ENCODE results near the gene NKAIN2. TPM values are rescaled to one million over a fixed set of nuclear protein-coding genes. Genes with fewer than 3 reads are reported as not detected.
"Not testable (repeated sequence)": the region's sequence is repeated elsewhere in the genome, so short reads cannot be mapped to it uniquely, and the experiment has no call there.

The NKAIN2 gene
- total and polyA plus RNA-seq, 7 donors: 0.08 to 13.5 (median 1.1) TPM

DNA sequence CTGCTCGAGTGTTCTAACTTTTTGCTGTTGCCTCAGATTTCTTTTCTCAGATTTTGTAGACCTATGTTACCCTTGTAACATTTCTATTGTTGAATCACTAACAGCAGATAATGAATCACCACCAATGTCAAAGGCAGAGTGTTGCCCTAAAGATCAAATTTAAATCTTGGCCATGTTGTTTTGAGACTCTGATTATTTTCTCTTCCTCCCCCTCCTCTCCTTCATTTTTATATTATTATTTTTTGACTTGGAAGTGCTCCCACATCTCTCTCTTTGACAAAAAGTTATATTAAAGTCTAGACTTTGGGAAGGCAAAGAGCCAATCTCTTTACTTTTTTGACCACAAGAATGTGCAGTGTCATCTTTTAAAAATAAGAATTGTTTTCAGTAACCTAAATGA lies 422.7 kb downstream of the NKAIN2 start:
- H3K9me3 ChIP-seq: no peaks in the 10 kb centered on the region
- H3K27ac ChIP-seq: no peak overlapping the region
- no peaks in the 10 kb centered on the region for H3K4me1 ChIP-seq
- no peak for DNase-seq
- no peaks in the 10 kb centered on the region for H3K27me3 ChIP-seq (ENCODE audit: insufficient read depth in 3 of 3, low read length in 2 of 3)
- intact Hi-C loops (cut with DNase I): no loop called here
- H3K4me3 ChIP-seq: no peak overlapping the region
- 47 to 66% (median 63%) methylated on average over 1 of the region's 1 CpG for WGBS, 3 donors
- TF ChIP-seq, protein P1, sequence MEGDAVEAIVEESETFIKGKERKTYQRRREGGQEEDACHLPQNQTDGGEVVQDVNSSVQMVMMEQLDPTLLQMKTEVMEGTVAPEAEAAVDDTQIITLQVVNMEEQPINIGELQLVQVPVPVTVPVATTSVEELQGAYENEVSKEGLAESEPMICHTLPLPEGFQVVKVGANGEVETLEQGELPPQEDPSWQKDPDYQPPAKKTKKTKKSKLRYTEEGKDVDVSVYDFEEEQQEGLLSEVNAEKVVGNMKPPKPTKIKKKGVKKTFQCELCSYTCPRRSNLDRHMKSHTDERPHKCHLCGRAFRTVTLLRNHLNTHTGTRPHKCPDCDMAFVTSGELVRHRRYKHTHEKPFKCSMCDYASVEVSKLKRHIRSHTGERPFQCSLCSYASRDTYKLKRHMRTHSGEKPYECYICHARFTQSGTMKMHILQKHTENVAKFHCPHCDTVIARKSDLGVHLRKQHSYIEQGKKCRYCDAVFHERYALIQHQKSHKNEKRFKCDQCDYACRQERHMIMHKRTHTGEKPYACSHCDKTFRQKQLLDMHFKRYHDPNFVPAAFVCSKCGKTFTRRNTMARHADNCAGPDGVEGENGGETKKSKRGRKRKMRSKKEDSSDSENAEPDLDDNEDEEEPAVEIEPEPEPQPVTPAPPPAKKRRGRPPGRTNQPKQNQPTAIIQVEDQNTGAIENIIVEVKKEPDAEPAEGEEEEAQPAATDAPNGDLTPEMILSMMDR (IDR thresholded peaks at IDR 0.05): no peak
- H3K36me3 ChIP-seq (ENCODE audit: insufficient read depth in 1 of 2, low read depth in 1 of 2): no peaks in the 10 kb centered on the region
- no peak for ATAC-seq

DNA sequence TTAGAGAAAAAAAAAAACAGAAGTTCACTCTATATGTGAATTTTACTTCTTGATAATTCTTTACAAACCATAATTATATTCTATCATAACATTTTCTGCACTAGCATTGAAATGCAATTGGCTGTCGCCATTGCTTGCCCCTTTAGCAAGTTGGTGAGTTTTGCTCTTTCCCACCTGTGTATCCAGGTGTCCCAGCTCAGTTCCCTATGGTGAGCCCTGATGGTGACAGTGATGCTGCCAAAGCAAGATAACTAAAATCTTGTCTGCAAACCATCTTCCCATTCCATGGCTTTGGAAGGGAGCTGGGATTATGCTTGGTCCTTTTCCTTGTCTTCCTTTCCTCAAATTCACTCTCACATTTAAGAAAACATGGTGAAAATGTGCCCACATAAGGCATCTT lies 429.6 kb downstream of the NKAIN2 start:
- no peaks in the 10 kb centered on the region for H3K9me3 ChIP-seq
- no peak overlapping the region for H3K27ac ChIP-seq
- WGBS, 3 donors: 94 to 96% (median 94%) methylated on average over 1 of the region's 1 CpG
- intact Hi-C loops (cut with DNase I): no loop called here
- no peak for DNase-seq
- no peaks in the 10 kb centered on the region for H3K4me1 ChIP-seq
- no peaks in the 10 kb centered on the region for H3K27me3 ChIP-seq (ENCODE audit: insufficient read depth in 3 of 3, low read length in 2 of 3)
- no peak overlapping the region for H3K4me3 ChIP-seq
- TF ChIP-seq, protein P1 (IDR thresholded peaks at IDR 0.05): no peak
- H3K36me3 ChIP-seq (ENCODE audit: insufficient read depth in 1 of 2, low read depth in 1 of 2): no peaks in the 10 kb centered on the region
- ATAC-seq: no peak

DNA sequence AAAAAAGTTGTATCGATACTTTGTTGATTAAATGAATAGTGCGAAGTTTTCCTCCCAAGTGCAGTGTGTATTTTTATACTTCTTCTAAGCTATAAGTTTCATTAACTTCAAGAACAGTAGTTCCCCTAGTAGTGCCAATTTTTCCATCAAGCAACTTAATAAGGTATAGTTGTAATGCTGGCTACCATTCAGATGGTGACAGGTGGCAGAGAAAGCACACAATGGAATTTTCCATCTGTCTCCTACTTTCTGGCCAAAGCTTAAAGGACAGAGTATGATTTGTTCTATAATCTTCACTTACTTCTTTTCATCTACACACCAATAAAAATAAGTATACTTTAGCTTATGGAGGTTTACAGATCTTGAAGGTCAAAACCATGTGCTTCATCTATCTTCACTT lies 431.1 kb downstream of the NKAIN2 start:
- H3K9me3 ChIP-seq: no peaks in the 10 kb centered on the region

DNA sequence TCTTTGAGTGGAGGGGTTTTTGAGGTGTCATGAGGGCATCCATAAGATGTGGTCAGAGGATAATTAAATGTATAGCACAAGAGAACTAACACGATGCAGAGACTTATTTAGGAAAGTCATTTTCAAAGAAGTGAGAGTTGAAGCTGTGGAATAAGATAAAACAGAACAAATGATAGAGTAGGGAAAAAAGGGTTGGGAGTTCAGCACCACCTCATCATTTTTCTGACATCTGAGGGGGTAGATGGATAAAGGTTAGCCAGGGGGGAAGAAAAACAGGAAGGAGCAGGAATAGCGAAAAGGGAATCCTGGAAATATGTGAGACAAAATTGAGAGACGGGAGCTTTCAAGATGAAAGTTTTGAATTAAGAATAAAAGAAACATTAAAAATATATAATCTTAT lies 434.2 kb downstream of the NKAIN2 start:
- Histone ChIP-seq H3K27ac (no peak overlapping the region), H3K36me3 (ENCODE audit: insufficient read depth in 1 of 2, low read depth in 1 of 2) (no peaks in the 10 kb centered on the region), H3K9me3 (no peaks in the 10 kb centered on the region), H3K4me3 (no peak overlapping the region), H3K4me1 (no peaks in the 10 kb centered on the region), H3K27me3 (ENCODE audit: insufficient read depth in 3 of 3, low read length in 2 of 3) (no peaks in the 10 kb centered on the region)
- intact Hi-C loops (cut with DNase I): no loop called here
- TF ChIP-seq, protein P1 (IDR thresholded peaks at IDR 0.05): no peak
- DNase-seq (no peak), ATAC-seq (no peak)
- 88 to 90% (median 90%) methylated on average over 3 of the region's 3 CpGs for WGBS, 3 donors

More for the DNA sequence above, 431.1 kb downstream of the NKAIN2 start:
- 90 to 98% (median 94%) methylated on average over 2 of the region's 2 CpGs for WGBS, 3 donors
- Histone ChIP-seq H3K4me1 (no peaks in the 10 kb centered on the region), H3K27me3 (ENCODE audit: insufficient read depth in 3 of 3, low read length in 2 of 3) (no peaks in the 10 kb centered on the region), H3K27ac (no peak overlapping the region), H3K4me3 (no peak overlapping the region), H3K36me3 (ENCODE audit: insufficient read depth in 1 of 2, low read depth in 1 of 2) (no peaks in the 10 kb centered on the region)
- DNase-seq: no peak
- intact Hi-C loops (cut with DNase I): no loop called here
- TF ChIP-seq, protein P1 (IDR thresholded peaks at IDR 0.05): no peak
- no peak for ATAC-seq

DNA sequence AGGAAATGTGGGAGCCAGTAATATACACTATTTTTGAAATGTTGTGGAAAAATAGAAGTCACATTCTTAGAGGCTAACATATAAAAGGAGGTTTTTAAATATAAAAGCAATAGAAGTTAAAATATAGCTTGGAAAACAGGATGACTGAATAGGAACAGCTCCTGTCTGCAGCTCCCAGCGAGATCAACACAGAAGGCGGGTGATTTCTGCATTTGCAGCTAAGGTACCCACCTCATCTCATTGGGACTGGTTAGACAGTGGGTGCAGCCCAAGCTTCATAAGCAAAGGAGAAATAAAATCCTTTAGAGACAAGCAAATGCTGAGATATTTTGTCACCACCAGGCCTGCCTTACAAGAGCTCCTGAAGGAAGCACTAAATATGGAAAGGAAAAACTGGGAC lies 434.7 kb downstream of the NKAIN2 start:
- H3K4me3 ChIP-seq; H3K27me3 ChIP-seq (ENCODE audit: insufficient read depth in 3 of 3, low read length in 2 of 3); H3K9me3 ChIP-seq; DNase-seq; H3K27ac ChIP-seq; intact Hi-C loops (cut with DNase I); H3K36me3 ChIP-seq (ENCODE audit: insufficient read depth in 1 of 2, low read depth in 1 of 2); ATAC-seq; H3K4me1 ChIP-seq: not testable (repeated sequence)
- 81 to 98% (median 90%) methylated on average over 2 of the region's 2 CpGs for WGBS, 3 donors
